ENCODE results near the gene TRAPPC3L.

Gene TRAPPC3L

DNA sequence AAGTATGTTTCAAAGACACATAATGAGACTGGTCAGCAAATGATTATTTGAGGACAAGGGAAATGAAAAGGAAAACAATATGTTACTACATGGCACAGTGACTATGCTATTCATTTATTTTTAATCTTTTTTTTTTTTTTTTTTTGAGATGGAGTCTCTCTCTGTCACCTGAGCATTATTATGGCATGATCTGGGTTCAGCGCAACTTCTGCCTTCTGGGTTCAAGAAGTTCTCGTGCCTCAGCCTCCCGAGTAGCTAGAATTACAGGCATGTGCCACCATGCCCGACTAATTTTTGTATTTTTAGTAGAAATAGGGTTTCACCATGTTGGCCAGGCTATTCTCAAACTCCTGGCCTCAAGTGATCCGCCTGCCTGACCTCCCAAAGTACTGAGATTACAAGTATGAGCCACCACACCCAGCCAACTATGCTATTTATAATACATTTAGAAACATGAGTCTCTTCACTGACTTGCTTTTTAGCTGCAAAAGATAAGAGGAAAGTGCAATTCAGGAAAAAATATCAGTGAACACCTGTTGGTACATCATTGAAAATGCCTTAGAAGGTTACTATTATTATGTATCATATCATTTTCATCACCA lies 11.4 kb upstream of the TRAPPC3L start:
- no peak for DNase-seq

GRCh38 chr6:116556065-116556464 lies 10.6 kb upstream of the TRAPPC3L start:
- no peak for DNase-seq

GRCh38 chr6:116553451-116553850 lies 8.0 kb upstream of the TRAPPC3L start, which contains the start of gene CALHM4:
Gene CALHM4 (plus strand): TSS chr6:116553751. CDS start chr6:116553794, 43 bp downstream.
- no peak for DNase-seq

DNA sequence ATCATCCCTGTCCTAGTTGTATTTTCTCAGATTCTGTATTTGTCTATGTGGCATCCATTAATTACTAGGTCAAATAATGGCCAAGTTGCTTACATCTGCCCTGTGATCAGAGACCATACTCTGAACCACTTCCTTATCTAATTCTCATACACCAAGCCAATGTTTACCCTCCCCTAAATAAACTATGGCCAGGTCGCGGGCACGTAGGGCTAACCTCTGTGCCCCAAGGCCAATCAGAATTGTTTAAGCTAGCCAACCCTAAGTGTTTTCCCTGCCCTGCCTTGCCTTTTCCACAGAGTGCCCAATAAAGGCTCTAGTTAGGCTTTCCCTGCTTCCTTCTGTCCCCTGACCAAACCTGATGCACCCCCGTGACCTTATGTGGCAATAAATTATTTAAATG lies 5.3 kb upstream of the TRAPPC3L start:
- no peak for DNase-seq

GRCh38 chr6:116547358-116547757 lies 1.9 kb upstream of the TRAPPC3L start:
- no peak for DNase-seq

GRCh38 chr6:116543149-116543548 lies 2.3 kb downstream of the TRAPPC3L start:
- DNase-seq, result no peak

GRCh38 chr6:116542426-116542825 lies 3.1 kb downstream of the TRAPPC3L start:
- DNase-seq, result no peak

- DNase-seq, result peak; percentile 68
Measured at GRCh38 chr6:116536216-116536621, 9.3 kb downstream of the TRAPPC3L start.

- DNase-seq, result no peak
Measured at GRCh38 chr6:116535109-116535508, 10.4 kb downstream of the TRAPPC3L start.

DNA sequence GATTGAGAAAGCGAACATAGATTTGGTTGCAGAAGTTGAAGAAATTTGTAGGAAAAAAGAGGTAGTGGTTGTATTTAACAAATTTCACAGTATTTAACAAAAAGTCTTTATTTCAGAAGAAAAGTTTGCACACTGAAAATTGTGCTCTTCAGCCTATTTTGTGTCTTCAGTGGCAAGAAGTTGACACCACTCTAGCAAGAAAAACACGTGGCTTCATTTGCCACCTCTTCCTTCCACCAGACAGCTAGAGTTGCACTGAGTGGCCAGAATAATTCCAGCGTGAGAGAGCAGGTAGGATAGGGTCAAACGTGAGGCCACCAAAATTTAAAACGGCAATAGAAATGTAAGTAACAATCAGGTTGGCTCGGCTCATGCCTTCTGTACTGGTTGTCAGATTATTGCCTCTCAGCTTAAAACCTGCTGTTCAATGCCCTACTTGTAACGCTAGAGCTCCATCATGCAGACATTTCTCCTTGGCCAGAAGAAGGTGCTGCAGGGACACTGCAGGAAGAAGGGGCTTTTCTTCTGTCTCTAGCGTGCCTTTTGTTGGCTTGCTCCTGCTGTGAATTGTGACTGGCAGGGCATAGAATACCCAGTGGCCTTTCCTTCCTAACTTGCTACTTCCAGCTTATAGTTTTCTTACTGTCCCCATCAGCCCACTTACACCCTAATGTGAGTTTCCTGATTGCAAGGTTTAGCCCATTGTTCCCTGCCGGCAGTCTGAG lies 12.1 kb downstream of the TRAPPC3L start:
- no peak for DNase-seq

DNA sequence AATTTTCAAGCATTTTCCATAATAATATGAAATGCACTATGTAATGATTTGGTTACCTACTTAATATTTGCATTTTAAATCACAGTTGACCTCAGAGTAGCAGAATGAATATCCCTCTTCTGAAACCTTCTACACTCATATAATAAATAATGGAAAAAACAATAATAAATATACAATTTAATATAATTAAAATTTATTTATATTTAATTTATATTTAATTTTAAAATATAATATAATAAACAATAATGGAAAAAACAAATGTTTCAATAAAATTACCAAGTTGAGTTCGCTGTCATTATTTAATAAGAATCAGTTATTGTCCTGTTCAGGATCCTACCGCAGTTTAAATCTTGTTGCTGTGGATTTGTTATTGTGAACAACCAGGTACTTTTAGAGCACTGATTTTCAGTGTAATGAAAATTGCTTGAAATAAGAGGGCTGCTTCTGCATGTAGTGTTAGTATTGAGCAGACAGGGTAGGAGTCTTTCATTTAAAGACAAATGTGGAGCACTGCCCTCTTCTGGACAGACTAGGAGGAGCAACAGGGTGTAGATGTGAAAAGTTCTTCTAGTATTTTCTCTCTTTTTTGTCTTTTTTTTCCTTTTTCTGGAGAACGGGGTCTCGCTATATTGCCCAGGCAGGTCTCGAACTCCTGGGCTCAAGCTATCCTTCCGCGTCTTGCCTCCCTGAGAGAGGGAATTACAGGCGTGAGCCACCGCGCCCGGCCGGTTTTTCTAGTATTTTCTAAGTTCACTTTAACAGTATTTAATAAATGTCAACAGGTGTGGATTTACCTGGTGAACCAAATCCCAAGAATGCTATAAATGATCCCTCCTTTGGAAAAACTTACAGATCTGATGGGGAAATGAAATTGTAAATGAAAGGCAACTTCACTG lies 13.6 kb downstream of the TRAPPC3L start:
- DNase-seq, result peak; percentile 69

GRCh38 chr6:116530436-116530835 lies 15.0 kb downstream of the TRAPPC3L start:
- DNase-seq, result no peak

DNA sequence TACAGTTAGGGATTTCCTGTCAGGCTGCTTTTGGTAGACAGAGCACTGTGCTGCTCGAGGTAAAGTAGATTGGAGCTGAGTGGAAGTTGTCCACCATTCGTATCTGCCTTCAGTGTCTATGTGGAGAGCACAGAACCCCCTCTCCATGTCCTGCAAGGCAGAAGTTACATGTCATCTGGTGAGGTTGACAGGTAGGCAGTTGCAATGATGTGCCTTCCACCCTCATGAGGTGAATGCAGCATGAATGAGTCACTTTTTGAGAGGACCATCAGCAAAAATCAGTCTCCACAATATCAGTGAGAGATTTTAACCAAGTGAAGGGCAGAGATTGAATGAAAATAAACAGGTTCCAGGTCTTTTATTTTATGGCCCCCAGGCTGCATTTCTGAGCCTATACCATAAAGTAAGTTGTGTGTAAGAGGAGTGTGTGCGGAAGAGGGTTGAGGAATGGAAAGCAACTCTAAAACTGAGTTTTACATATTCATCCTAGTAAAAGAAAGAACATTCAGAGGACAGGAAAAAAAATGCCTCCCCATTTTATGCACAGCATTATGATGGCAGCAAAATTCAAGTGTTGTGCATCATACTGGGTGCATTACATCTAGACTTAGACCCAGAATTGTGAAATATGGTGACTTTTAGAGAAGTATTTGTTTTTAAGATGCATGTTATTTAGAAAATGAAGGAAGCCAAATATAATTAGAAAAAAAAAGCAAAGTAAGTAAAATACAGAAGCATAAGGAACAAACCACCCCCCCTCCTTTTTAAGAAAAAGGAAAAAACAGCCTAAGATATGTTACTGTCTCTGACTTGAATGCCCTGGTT lies 15.8 kb downstream of the TRAPPC3L start:
- no peak for DNase-seq

DNA sequence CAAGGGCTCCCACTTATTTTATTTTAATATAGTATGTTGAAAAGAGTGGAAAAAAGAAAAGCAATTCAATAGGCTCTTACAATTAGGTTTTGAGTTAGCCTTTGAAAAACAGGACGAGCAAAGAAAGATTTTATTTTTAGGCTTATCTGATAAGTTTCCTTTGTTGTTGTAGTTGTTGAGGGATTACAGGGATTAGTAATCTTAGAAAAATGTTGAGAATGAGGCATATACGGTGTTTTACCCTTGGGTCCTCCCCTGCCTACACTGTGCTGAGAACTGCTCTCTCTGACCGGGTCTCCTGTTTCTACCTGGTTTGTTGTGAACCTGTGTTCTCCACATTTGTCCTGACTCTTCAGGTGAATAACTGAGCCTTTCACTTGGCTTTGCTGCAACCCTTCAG lies 16.7 kb downstream of the TRAPPC3L start:
- DNase-seq, result no peak

DNA sequence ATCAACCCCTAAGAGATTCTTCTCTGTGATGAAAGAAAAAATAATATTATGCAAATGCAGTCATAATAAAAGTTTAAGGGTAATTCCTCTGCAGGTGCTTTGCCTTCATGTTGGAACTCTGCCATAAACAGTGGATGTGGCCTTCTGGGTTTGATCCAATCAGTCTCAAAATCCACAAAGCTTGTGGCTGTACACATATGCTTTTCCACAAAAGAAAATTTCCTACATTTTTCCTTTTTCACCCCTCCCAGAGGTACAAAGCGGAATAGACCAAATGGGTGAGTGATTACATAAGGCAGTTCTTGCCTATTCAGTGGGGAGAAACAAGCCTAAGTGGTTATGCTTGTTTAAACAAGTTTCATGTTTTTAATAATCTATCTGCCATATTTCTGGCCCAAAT lies 17.4 kb downstream of the TRAPPC3L start:
- no peak for DNase-seq

GRCh38 chr6:116524236-116524635 lies 21.2 kb downstream of the TRAPPC3L start:
- no peak for DNase-seq

- no peak for DNase-seq
Measured at GRCh38 chr6:116522896-116523295, 22.6 kb downstream of the TRAPPC3L start.

- no peak for DNase-seq
Measured at GRCh38 chr6:116518621-116519368, 26.7 kb downstream of the TRAPPC3L start.

GRCh38 chr6:116515141-116515540 lies 30.3 kb downstream of the TRAPPC3L start:
- DNase-seq, result no peak

- no peak for DNase-seq
Measured at GRCh38 chr6:116514111-116514510, 31.4 kb downstream of the TRAPPC3L start.

- DNase-seq, result no peak
Measured at GRCh38 chr6:116513224-116513875, 32.1 kb downstream of the TRAPPC3L start.

All from CD4-positive, alpha-beta T cell treated with Interleukin-21 for 1 hour (primary cell).